Esophagus squamous epithelium (tissue), 5 donors: ENCODE results near the gene MPPE1. TPM values are rescaled to one million over a fixed set of nuclear protein-coding genes. Genes with fewer than 3 reads are reported as not detected.

Experiments
- DNase-seq: peaks from one replicate; lab custom pipeline; 2025; lab: John Stamatoyannopoulos, UW
- H3K27ac ChIP-seq, 4 donors: fragments of 200-600 bp; sonication (generic); one replicate each; pipeline ENCODE4 v1.5.1; 2016 to 2019; ENCODE audit warnings: mild to moderate bottlenecking in 1 of 4
- H3K27me3 ChIP-seq, 4 donors: fragments of 200-600 bp; sonication (generic); 1 replicate in 3 of 4; 2 replicates in 1 of 4; pipeline versions ENCODE4 v1.5.1 to v1.6.0; 2017 to 2021; ENCODE audit warnings: antibody characterized with exemption in 1 of 4
- H3K36me3 ChIP-seq, 3 donors: fragments of 200-600 bp; sonication (generic); one replicate each; pipeline ENCODE4 v1.5.1; 2016 to 2019
- H3K4me1 ChIP-seq, 3 donors: fragments of 200-600 bp; sonication (generic); one replicate each; pipeline ENCODE4 v1.5.1; 2017 to 2019
- H3K4me3 ChIP-seq, 4 donors: fragments of 200-600 bp; sonication (generic); 1 replicate in 3 of 4; 2 replicates in 1 of 4; pipeline ENCODE4 v1.5.1; 2016 to 2019; ENCODE audit warnings: mild to moderate bottlenecking in 2 of 4, moderate library complexity in 1 of 4
- H3K9me3 ChIP-seq, 3 donors: fragments of 200-600 bp; sonication (generic); one replicate each; pipeline ENCODE4 v1.5.1; 2016 to 2019
- CTCF ChIP-seq, 6 experiments: fragments of 450-650 bp in 4 of 6; fragments of 200-600 bp in 2 of 6; sonication (generic) in 2 of 6; IDR thresholded peaks; one replicate each; pipeline ENCODE4 v1.5.1; 2016 to 2019; ENCODE audit warnings: antibody characterized with exemption in 6 of 6, mild to moderate bottlenecking in 4 of 6, moderate library complexity in 4 of 6
- POLR2A ChIP-seq, 4 donors: fragments of 450-650 bp; IDR thresholded peaks; one replicate each; pipeline ENCODE4 v1.6.1; 2017; ENCODE audit warnings: antibody characterized with exemption in 4 of 4, mild to moderate bottlenecking in 4 of 4, moderate library complexity in 3 of 4
- WGBS, 2 donors: methylation state at CpG; one replicate each; pipeline ENCODE4 v1.1.5; 2018; 5-methylcytosine and 5-hydroxymethylcytosine counted together
- intact Hi-C: fragments of 100-400 bp; cut with DNase I; formaldehyde crosslinking; loops from one replicate; pipeline ENCODE4 v1.15.0; 2022
- total RNA-seq, 4 donors: library from RNA; depleted of rRNA; stranded (reverse); fragments of >200 nt; gene quantifications; one replicate each; pipeline ENCODE4 v1.1.0, GENCODE V29; 2016
- donor health status: DM: yes; HTN: yes; CAD: no.

MPPE1 gene
- total RNA-seq, 4 donors from 2014 or later, result 13.9 to 22.4 (median 15.6) TPM

- Histone ChIP-seq H3K36me3 (peaks cover 0 to 15% (median 0%) of the 10 kb centered on the region in 3 donors), H3K4me3 (peak overlapping the region; percentile 70 to 87 (median 80)), H3K27ac (peak overlapping the region; percentile 95 to 98 (median 96)), H3K9me3 (no peaks in the 10 kb centered on the region), H3K27me3 (no peaks in the 10 kb centered on the region), H3K4me1 (peaks cover 0 to 43% (median 22%) of the 10 kb centered on the region in 3 donors)
- TF ChIP-seq POLR2A (IDR thresholded peaks at IDR 0.05) (peak in 1 of 4 donors; percentile 47), CTCF (IDR thresholded peaks at IDR 0.05) (no peak)
- DNase-seq, result no peak
- WGBS, 2 donors, result 3 to 17% methylated on average over 8 to 17 of the region's 17 CpGs
- intact Hi-C loops, result loop anchor here (10.0 kb wide), 1 partner anchor 185 kb away; no protein-coding TSS in a partner anchor
Measured at GRCh38 chr18:11849841-11850634, 58.1 kb downstream of the MPPE1 start.

GRCh38 chr18:11849279-11849678 is 58.8 kb downstream of the MPPE1 start:
- Histone ChIP-seq H3K4me1 (peaks cover 0 to 37% (median 22%) of the 10 kb centered on the region in 3 donors), H3K36me3 (peaks cover 0 to 8% (median 0%) of the 10 kb centered on the region in 3 donors), H3K4me3 (no peak overlapping the region), H3K9me3 (no peaks in the 10 kb centered on the region), H3K27ac (peak overlapping the region in 3 of 4 donors; percentile 95 to 98 (median 95)), H3K27me3 (no peaks in the 10 kb centered on the region)
- no peak for DNase-seq
- intact Hi-C loops, result no loop called here
- WGBS, 2 donors, result 95% methylated on average over 7 of the region's 7 CpGs
- TF ChIP-seq CTCF (IDR thresholded peaks at IDR 0.05), result no peak
- TF ChIP-seq POLR2A (IDR thresholded peaks at IDR 0.05), result no peak

- 71 to 72% methylated on average over 4 of the region's 4 CpGs for WGBS, 2 donors
- intact Hi-C loops, result no loop called here
- Histone ChIP-seq H3K9me3 (no peaks in the 10 kb centered on the region), H3K27me3 (no peaks in the 10 kb centered on the region), H3K4me1 (peaks cover 0 to 23% (median 8%) of the 10 kb centered on the region in 3 donors), H3K36me3 (no peaks in the 10 kb centered on the region), H3K27ac (no peak overlapping the region), H3K4me3 (no peak overlapping the region)
- TF ChIP-seq CTCF (IDR thresholded peaks at IDR 0.05), result no peak
- no peak for TF ChIP-seq POLR2A (IDR thresholded peaks at IDR 0.05)
- DNase-seq, result no peak
Measured at GRCh38 chr18:11847811-11848210, 60.3 kb downstream of the MPPE1 start.

- H3K9me3 ChIP-seq, result no peaks in the 10 kb centered on the region
- H3K4me1 ChIP-seq, result peaks cover 0 to 13% (median 6%) of the 10 kb centered on the region in 3 donors
- TF ChIP-seq POLR2A (IDR thresholded peaks at IDR 0.05), result no peak
- no peak for TF ChIP-seq CTCF (IDR thresholded peaks at IDR 0.05)
- no peak overlapping the region for H3K27ac ChIP-seq
- H3K27me3 ChIP-seq, result no peaks in the 10 kb centered on the region
- 86 to 91% methylated on average over 4 of the region's 4 CpGs for WGBS, 2 donors
- no peaks in the 10 kb centered on the region for H3K36me3 ChIP-seq
- intact Hi-C loops, result no loop called here
- DNase-seq, result no peak
- no peak overlapping the region for H3K4me3 ChIP-seq
Measured at GRCh38 chr18:11845654-11846053, 62.5 kb downstream of the MPPE1 start.

GRCh38 chr18:11844436-11844835 is 63.7 kb downstream of the MPPE1 start:
- Histone ChIP-seq H3K27ac (no peak overlapping the region), H3K36me3 (no peaks in the 10 kb centered on the region), H3K4me1 (peaks cover 0 to under 1% (median 0%) of the 10 kb centered on the region in 3 donors), H3K9me3 (no peaks in the 10 kb centered on the region), H3K4me3 (no peak overlapping the region), H3K27me3 (no peaks in the 10 kb centered on the region)
- TF ChIP-seq POLR2A (IDR thresholded peaks at IDR 0.05) (no peak), CTCF (IDR thresholded peaks at IDR 0.05) (no peak)
- 83 to 86% methylated on average over 6 of the region's 6 CpGs for WGBS, 2 donors
- intact Hi-C loops, result no loop called here
- no peak for DNase-seq
